Esophagus squamous epithelium (tissue), 5 donors: Measurements from ENCODE around the gene RGS7. TPM values are rescaled to one million over a fixed set of nuclear protein-coding genes. Genes with fewer than 3 reads are reported as not detected.

Source experiments
- DNase-seq: peaks from one replicate; lab custom pipeline; 2025; lab: John Stamatoyannopoulos, UW
- H3K27ac ChIP-seq, 4 donors: fragments of 200-600 bp; sonication (generic); one replicate each; pipeline ENCODE4 v1.5.1; 2016 to 2019; ENCODE audit warnings: mild to moderate bottlenecking in 1 of 4
- H3K27me3 ChIP-seq, 4 donors: fragments of 200-600 bp; sonication (generic); 1 replicate in 3 of 4; 2 replicates in 1 of 4; pipeline versions ENCODE4 v1.5.1 to v1.6.0; 2017 to 2021; ENCODE audit warnings: antibody characterized with exemption in 1 of 4
- H3K36me3 ChIP-seq, 3 donors: fragments of 200-600 bp; sonication (generic); one replicate each; pipeline ENCODE4 v1.5.1; 2016 to 2019
- H3K4me1 ChIP-seq, 3 donors: fragments of 200-600 bp; sonication (generic); one replicate each; pipeline ENCODE4 v1.5.1; 2017 to 2019
- H3K4me3 ChIP-seq, 4 donors: fragments of 200-600 bp; sonication (generic); 1 replicate in 3 of 4; 2 replicates in 1 of 4; pipeline ENCODE4 v1.5.1; 2016 to 2019; ENCODE audit warnings: mild to moderate bottlenecking in 2 of 4, moderate library complexity in 1 of 4
- H3K9me3 ChIP-seq, 3 donors: fragments of 200-600 bp; sonication (generic); one replicate each; pipeline ENCODE4 v1.5.1; 2016 to 2019
- CTCF ChIP-seq, 6 experiments: fragments of 450-650 bp in 4 of 6; fragments of 200-600 bp in 2 of 6; sonication (generic) in 2 of 6; IDR thresholded peaks; one replicate each; pipeline ENCODE4 v1.5.1; 2016 to 2019; ENCODE audit warnings: antibody characterized with exemption in 6 of 6, mild to moderate bottlenecking in 4 of 6, moderate library complexity in 4 of 6
- POLR2A ChIP-seq, 4 donors: fragments of 450-650 bp; IDR thresholded peaks; one replicate each; pipeline ENCODE4 v1.6.1; 2017; ENCODE audit warnings: antibody characterized with exemption in 4 of 4, mild to moderate bottlenecking in 4 of 4, moderate library complexity in 3 of 4
- WGBS, 2 donors: methylation state at CpG; one replicate each; pipeline ENCODE4 v1.1.5; 2018; 5-methylcytosine and 5-hydroxymethylcytosine counted together
- intact Hi-C: fragments of 100-400 bp; cut with DNase I; formaldehyde crosslinking; loops from one replicate; pipeline ENCODE4 v1.15.0; 2022
- total RNA-seq, 4 donors: library from RNA; depleted of rRNA; stranded (reverse); fragments of >200 nt; gene quantifications; one replicate each; pipeline ENCODE4 v1.1.0, GENCODE V29; 2016
- donor health status: DM: yes; HTN: yes; CAD: no.

Gene RGS7
- total RNA-seq, 4 donors from 2014 or later = not detected

- no peaks in the 10 kb centered on the region for H3K36me3 ChIP-seq
- no peaks in the 10 kb centered on the region for H3K27me3 ChIP-seq
- TF ChIP-seq POLR2A (IDR thresholded peaks at IDR 0.05) = no peak
- TF ChIP-seq CTCF (IDR thresholded peaks at IDR 0.05) = no peak
- no peaks in the 10 kb centered on the region for H3K4me1 ChIP-seq
- DNase-seq = no peak
- intact Hi-C loops = no loop called here
- no peak overlapping the region for H3K4me3 ChIP-seq
- H3K27ac ChIP-seq = no peak overlapping the region
- no peaks in the 10 kb centered on the region for H3K9me3 ChIP-seq
Observed at GRCh38 chr1:241181471-241181870, 175.5 kb downstream of the RGS7 start.

DNA sequence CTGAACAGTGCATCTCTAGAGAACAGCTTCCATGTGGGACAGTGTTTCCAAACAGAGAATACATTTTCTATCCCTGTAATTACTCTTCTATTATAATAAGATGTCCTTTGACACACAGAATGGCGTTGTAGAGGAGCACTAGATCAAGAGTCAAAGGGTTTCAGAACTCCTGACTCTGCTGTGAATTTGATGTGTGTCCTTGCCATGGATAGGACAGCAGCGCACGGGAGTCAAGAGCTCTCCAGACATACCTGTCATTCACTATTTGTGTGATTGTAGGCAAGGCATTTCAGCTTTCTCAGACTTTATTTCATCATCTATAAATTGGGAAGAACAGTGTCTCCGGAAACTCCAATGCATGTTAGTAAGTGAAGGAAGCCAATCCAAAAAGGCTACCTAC is 176.4 kb downstream of the RGS7 start:
- WGBS, 2 donors = 71 to 84% methylated on average over 4 of the region's 4 CpGs
- H3K36me3 ChIP-seq = no peaks in the 10 kb centered on the region
- no peaks in the 10 kb centered on the region for H3K27me3 ChIP-seq
- H3K4me1 ChIP-seq = no peaks in the 10 kb centered on the region
- no peak for DNase-seq
- H3K27ac ChIP-seq = no peak overlapping the region
- H3K4me3 ChIP-seq = no peak overlapping the region
- H3K9me3 ChIP-seq = no peaks in the 10 kb centered on the region
- intact Hi-C loops = no loop called here
- TF ChIP-seq POLR2A (IDR thresholded peaks at IDR 0.05) = no peak
- TF ChIP-seq CTCF (IDR thresholded peaks at IDR 0.05) = no peak

- intact Hi-C loops = no loop called here
- Histone ChIP-seq H3K27ac (no peak overlapping the region), H3K9me3 (no peaks in the 10 kb centered on the region), H3K4me1 (no peaks in the 10 kb centered on the region), H3K4me3 (no peak overlapping the region), H3K36me3 (no peaks in the 10 kb centered on the region), H3K27me3 (no peaks in the 10 kb centered on the region)
- TF ChIP-seq POLR2A (IDR thresholded peaks at IDR 0.05) (no peak), CTCF (IDR thresholded peaks at IDR 0.05) (no peak)
- WGBS, 2 donors = 32 to 50% methylated on average over 1 of the region's 1 CpG
- no peak for DNase-seq
Observed at GRCh38 chr1:241177660-241178059, 179.3 kb downstream of the RGS7 start.

DNA sequence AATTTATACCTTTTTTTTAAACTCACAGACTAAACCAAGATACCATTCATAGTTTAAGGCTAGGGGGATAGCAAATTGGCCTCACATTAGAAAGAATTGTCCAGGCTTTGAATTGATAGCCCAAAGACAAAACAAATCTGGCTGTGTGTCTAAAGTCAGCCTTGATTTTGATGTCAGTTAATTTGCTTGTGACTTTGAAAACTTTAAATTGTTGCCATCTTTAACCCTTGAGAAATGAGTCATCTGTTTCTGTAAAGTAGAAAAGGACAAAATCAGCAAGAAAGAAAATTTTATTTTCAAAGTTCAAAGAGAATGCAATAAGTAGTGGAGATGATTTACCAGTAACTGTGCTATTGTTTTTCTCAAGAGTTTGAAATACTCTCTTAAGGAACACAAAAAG is 184.5 kb downstream of the RGS7 start:
- no peak for TF ChIP-seq POLR2A (IDR thresholded peaks at IDR 0.05)
- no peak for TF ChIP-seq CTCF (IDR thresholded peaks at IDR 0.05)
- H3K4me1 ChIP-seq = no peaks in the 10 kb centered on the region
- DNase-seq = no peak
- H3K27me3 ChIP-seq = no peaks in the 10 kb centered on the region
- no peak overlapping the region for H3K27ac ChIP-seq
- H3K9me3 ChIP-seq = no peaks in the 10 kb centered on the region
- H3K36me3 ChIP-seq = no peaks in the 10 kb centered on the region
- H3K4me3 ChIP-seq = no peak overlapping the region
- intact Hi-C loops = no loop called here

DNA sequence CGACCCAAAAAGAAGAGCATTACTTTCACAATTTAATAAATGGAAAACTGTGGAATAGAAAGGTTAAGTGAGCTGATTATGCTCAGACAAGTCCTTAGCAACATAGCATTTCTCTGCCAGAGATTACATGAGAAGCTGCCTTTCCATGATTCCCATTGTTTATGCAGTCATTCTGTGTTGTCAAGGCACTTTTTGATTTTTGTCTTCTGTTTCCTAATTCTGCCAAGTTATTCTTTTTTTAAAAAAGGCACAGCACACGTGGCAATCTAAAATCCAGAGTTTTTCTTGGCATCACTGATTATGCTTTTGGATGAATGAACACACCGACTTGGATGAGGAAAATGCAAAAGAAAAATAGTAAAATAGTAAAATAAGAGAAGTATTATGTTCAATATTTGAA is 185.0 kb downstream of the RGS7 start:
- TF ChIP-seq CTCF (IDR thresholded peaks at IDR 0.05) (no peak), POLR2A (IDR thresholded peaks at IDR 0.05) (no peak)
- Histone ChIP-seq H3K27me3 (no peaks in the 10 kb centered on the region), H3K4me1 (no peaks in the 10 kb centered on the region), H3K36me3 (no peaks in the 10 kb centered on the region), H3K4me3 (no peak overlapping the region), H3K9me3 (no peaks in the 10 kb centered on the region), H3K27ac (no peak overlapping the region)
- intact Hi-C loops = no loop called here
- WGBS, 2 donors = 27 to 29% methylated on average over 3 of the region's 3 CpGs
- no peak for DNase-seq
